Esophagus squamous epithelium (tissue), 5 donors: ENCODE data around the gene SLC22A1. TPM values are rescaled to one million over a fixed set of nuclear protein-coding genes. Genes with fewer than 3 reads are reported as not detected.
A peak's percentile ranks its signal among the peaks of the same experiment; 100 is the strongest.
"Not testable (repeated sequence)": the region's sequence is repeated elsewhere in the genome, so short reads cannot be mapped to it uniquely, and the experiment has no call there.

ENCODE experiments used
- DNase-seq: peaks from one replicate; lab custom pipeline; 2025; lab: John Stamatoyannopoulos, UW
- H3K27ac ChIP-seq, 4 donors: fragments of 200-600 bp; sonication (generic); one replicate each; pipeline ENCODE4 v1.5.1; 2016 to 2019; ENCODE audit warnings: mild to moderate bottlenecking in 1 of 4
- H3K27me3 ChIP-seq, 4 donors: fragments of 200-600 bp; sonication (generic); 1 replicate in 3 of 4; 2 replicates in 1 of 4; pipeline versions ENCODE4 v1.5.1 to v1.6.0; 2017 to 2021; ENCODE audit warnings: antibody characterized with exemption in 1 of 4
- H3K36me3 ChIP-seq, 3 donors: fragments of 200-600 bp; sonication (generic); one replicate each; pipeline ENCODE4 v1.5.1; 2016 to 2019
- H3K4me1 ChIP-seq, 3 donors: fragments of 200-600 bp; sonication (generic); one replicate each; pipeline ENCODE4 v1.5.1; 2017 to 2019
- H3K4me3 ChIP-seq, 4 donors: fragments of 200-600 bp; sonication (generic); 1 replicate in 3 of 4; 2 replicates in 1 of 4; pipeline ENCODE4 v1.5.1; 2016 to 2019; ENCODE audit warnings: mild to moderate bottlenecking in 2 of 4, moderate library complexity in 1 of 4
- H3K9me3 ChIP-seq, 3 donors: fragments of 200-600 bp; sonication (generic); one replicate each; pipeline ENCODE4 v1.5.1; 2016 to 2019
- CTCF ChIP-seq, 6 experiments: fragments of 450-650 bp in 4 of 6; fragments of 200-600 bp in 2 of 6; sonication (generic) in 2 of 6; IDR thresholded peaks; one replicate each; pipeline ENCODE4 v1.5.1; 2016 to 2019; ENCODE audit warnings: antibody characterized with exemption in 6 of 6, mild to moderate bottlenecking in 4 of 6, moderate library complexity in 4 of 6
- POLR2A ChIP-seq, 4 donors: fragments of 450-650 bp; IDR thresholded peaks; one replicate each; pipeline ENCODE4 v1.6.1; 2017; ENCODE audit warnings: antibody characterized with exemption in 4 of 4, mild to moderate bottlenecking in 4 of 4, moderate library complexity in 3 of 4
- WGBS, 2 donors: methylation state at CpG; one replicate each; pipeline ENCODE4 v1.1.5; 2018; 5-methylcytosine and 5-hydroxymethylcytosine counted together
- intact Hi-C: fragments of 100-400 bp; cut with DNase I; formaldehyde crosslinking; loops from one replicate; pipeline ENCODE4 v1.15.0; 2022
- total RNA-seq, 4 donors: library from RNA; depleted of rRNA; stranded (reverse); fragments of >200 nt; gene quantifications; one replicate each; pipeline ENCODE4 v1.1.0, GENCODE V29; 2016
- donor health status: DM: yes; HTN: yes; CAD: no.

The SLC22A1 gene
- total RNA-seq, 4 donors from 2014 or later = 0.35 to 0.53 (median 0.38) TPM; not detected in 1

- Histone ChIP-seq H3K27me3 (no peaks in the 10 kb centered on the region), H3K27ac (peak overlapping the region in 1 of 4 donors; percentile 13), H3K9me3 (no peaks in the 10 kb centered on the region), H3K4me1 (peaks cover 0 to 19% (median 5%) of the 10 kb centered on the region in 3 donors), H3K4me3 (no peak overlapping the region), H3K36me3 (no peaks in the 10 kb centered on the region)
- intact Hi-C loops = loop anchor here (5.0 kb wide), 1 partner anchor 318 kb away; no protein-coding TSS in a partner anchor
- DNase-seq = no peak
- no peak for TF ChIP-seq POLR2A (IDR thresholded peaks at IDR 0.05)
- no peak for TF ChIP-seq CTCF (IDR thresholded peaks at IDR 0.05)
- WGBS, 2 donors = 78 to 81% methylated on average over 10 to 12 of the region's 12 CpGs
These were observed 17.8 kb downstream of the SLC22A1 start for GRCh38 chr6:160139420-160139851.

- H3K27ac ChIP-seq = peak overlapping the region in 3 of 4 donors; percentile 47 to 65 (median 63)
- H3K4me3 ChIP-seq, H3K36me3 ChIP-seq, intact Hi-C loops, H3K9me3 ChIP-seq, H3K27me3 ChIP-seq, DNase-seq: not testable (repeated sequence)
- WGBS, 2 donors = 96 to 100% methylated on average over 3 of the region's 3 CpGs
- H3K4me1 ChIP-seq = peaks cover 0 to 19% (median 5%) of the 10 kb centered on the region in 3 donors
These were observed 18.9 kb downstream of the SLC22A1 start for GRCh38 chr6:160140493-160140892.

GRCh38 chr6:160141001-160141726 lies 19.5 kb downstream of the SLC22A1 start:
- H3K9me3 ChIP-seq = no peaks in the 10 kb centered on the region
- no peaks in the 10 kb centered on the region for H3K36me3 ChIP-seq
- TF ChIP-seq POLR2A (IDR thresholded peaks at IDR 0.05) = no peak
- TF ChIP-seq CTCF (IDR thresholded peaks at IDR 0.05) = no peak
- H3K27me3 ChIP-seq = no peaks in the 10 kb centered on the region
- H3K27ac ChIP-seq = peak overlapping the region in 3 of 4 donors; percentile 47 to 65 (median 63)
- H3K4me1 ChIP-seq = peaks cover 0 to 19% (median 5%) of the 10 kb centered on the region in 3 donors
- intact Hi-C loops = no loop called here
- DNase-seq = no peak
- no peak overlapping the region for H3K4me3 ChIP-seq
- 34 to 50% methylated on average over 5 of the region's 5 CpGs for WGBS, 2 donors

GRCh38 chr6:160142115-160142715 lies 20.6 kb downstream of the SLC22A1 start:
- H3K4me3 ChIP-seq = no peak overlapping the region
- DNase-seq = no peak
- no peak for TF ChIP-seq POLR2A (IDR thresholded peaks at IDR 0.05)
- no peak for TF ChIP-seq CTCF (IDR thresholded peaks at IDR 0.05)
- peak overlapping the region in 2 of 4 donors; percentile 63 to 65 for H3K27ac ChIP-seq
- no peaks in the 10 kb centered on the region for H3K27me3 ChIP-seq
- H3K36me3 ChIP-seq = no peaks in the 10 kb centered on the region
- no peaks in the 10 kb centered on the region for H3K9me3 ChIP-seq
- peaks cover 0 to 19% (median 5%) of the 10 kb centered on the region in 3 donors for H3K4me1 ChIP-seq
- intact Hi-C loops = no loop called here
- 78 to 91% methylated on average over 7 of the region's 8 CpGs for WGBS, 2 donors

- H3K4me1 ChIP-seq = peaks cover 0 to 2% (median 0%) of the 10 kb centered on the region in 3 donors
- no peak for TF ChIP-seq POLR2A (IDR thresholded peaks at IDR 0.05)
- no peak for TF ChIP-seq CTCF (IDR thresholded peaks at IDR 0.05)
- no peaks in the 10 kb centered on the region for H3K27me3 ChIP-seq
- H3K9me3 ChIP-seq = no peaks in the 10 kb centered on the region
- H3K4me3 ChIP-seq = no peak overlapping the region
- 66 to 79% methylated on average over 6 of the region's 6 CpGs for WGBS, 2 donors
- peak overlapping the region in 3 of 4 donors; percentile 48 to 65 (median 61) for H3K27ac ChIP-seq
- intact Hi-C loops = no loop called here
- H3K36me3 ChIP-seq = no peaks in the 10 kb centered on the region
- no peak for DNase-seq
These were observed 25.0 kb downstream of the SLC22A1 start for GRCh38 chr6:160146454-160147145.
